ENCODE results near the gene CRAT.

Gene CRAT

GRCh38 chr9:129094387-129095169 is 16.0 kb downstream of the CRAT start:
- TF ChIP-seq, protein P1, sequence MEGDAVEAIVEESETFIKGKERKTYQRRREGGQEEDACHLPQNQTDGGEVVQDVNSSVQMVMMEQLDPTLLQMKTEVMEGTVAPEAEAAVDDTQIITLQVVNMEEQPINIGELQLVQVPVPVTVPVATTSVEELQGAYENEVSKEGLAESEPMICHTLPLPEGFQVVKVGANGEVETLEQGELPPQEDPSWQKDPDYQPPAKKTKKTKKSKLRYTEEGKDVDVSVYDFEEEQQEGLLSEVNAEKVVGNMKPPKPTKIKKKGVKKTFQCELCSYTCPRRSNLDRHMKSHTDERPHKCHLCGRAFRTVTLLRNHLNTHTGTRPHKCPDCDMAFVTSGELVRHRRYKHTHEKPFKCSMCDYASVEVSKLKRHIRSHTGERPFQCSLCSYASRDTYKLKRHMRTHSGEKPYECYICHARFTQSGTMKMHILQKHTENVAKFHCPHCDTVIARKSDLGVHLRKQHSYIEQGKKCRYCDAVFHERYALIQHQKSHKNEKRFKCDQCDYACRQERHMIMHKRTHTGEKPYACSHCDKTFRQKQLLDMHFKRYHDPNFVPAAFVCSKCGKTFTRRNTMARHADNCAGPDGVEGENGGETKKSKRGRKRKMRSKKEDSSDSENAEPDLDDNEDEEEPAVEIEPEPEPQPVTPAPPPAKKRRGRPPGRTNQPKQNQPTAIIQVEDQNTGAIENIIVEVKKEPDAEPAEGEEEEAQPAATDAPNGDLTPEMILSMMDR (IDR thresholded peaks at IDR 0.05; ENCODE audit: low read depth, low read length) = no peak
- no peak overlapping the region for H3K4me3 ChIP-seq (ENCODE audit: low read depth, low read length)

- TF ChIP-seq, protein P1 (IDR thresholded peaks at IDR 0.05; ENCODE audit: low read depth, low read length) = no peak
- no peak overlapping the region for H3K4me3 ChIP-seq (ENCODE audit: low read depth, low read length)
These were observed 16.8 kb downstream of the CRAT start for GRCh38 chr9:129093602-129094386.

DNA sequence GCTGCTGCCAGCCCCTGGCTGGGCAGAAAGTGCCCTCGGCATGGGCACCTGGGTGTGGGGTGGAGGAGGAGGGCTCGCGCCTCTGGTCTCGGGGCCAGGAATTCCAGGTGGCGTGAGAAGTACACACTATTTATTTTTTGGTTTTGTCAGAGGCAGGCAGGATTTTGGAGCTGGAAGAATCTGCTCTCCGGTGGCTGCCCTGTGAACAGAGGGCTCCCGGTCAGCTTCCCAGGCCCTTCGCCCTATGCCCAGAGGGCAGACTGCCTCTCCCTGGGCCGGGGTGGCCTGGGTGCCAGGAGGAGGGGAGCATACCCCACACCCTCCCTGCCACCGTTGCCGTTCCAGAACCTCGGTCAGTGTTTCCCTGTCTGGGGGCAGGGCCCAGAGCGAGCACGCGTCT is 21.3 kb downstream of the CRAT start:
- H3K4me3 ChIP-seq (ENCODE audit: low read depth, low read length) = no peak overlapping the region
- TF ChIP-seq, protein P1 (IDR thresholded peaks at IDR 0.05; ENCODE audit: low read depth, low read length) = no peak

DNA sequence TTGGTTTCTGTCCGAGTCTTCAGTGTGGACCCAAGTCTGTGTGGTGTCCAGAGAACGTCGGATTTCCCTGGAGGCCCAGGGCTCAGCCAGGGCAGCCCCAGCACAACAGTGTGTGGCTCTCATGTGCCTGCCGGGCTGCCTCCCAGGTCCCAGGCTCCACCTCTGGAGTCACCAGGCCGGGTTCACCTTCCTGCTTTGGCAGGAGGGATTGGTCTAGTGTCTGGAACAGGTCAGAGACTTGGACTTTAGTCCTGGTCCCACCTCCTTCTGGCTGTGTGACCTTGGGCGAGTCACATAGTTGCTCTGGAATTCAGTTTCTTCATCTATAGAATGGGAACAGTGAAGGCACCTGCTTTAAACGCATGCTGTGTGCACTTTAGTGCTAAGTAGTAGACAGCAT is 26.5 kb downstream of the CRAT start:
- TF ChIP-seq, protein P1 (IDR thresholded peaks at IDR 0.05; ENCODE audit: low read depth, low read length) = no peak
- no peak overlapping the region for H3K4me3 ChIP-seq (ENCODE audit: low read depth, low read length)

DNA sequence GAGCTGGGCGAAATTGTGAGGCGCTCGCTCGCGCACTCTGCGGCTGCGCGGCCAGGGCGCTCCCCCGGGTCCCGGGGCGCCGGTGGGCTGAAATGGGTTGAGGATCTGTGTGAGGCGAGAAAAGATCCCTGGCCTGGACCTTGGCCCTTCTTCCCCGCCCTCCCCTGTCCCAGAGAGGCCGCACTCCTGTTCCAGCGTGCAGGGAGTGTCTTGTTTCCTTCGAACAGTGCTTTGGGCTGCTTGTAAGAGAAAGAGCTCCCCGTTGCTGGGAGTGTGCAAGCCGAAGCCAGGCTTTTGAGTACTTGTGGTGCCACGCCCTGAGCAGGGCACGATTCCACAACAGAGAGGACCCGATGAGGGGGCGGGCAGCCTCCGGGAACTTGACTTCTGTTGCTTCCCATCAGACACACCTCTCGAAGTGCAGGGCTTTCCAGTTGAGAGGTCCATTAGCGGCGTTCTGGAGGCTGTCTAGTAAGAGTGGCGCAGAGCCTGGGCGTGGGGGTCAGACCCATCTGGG is 29.1 kb downstream of the CRAT start:
- H3K4me3 ChIP-seq (ENCODE audit: low read depth, low read length) = peak overlapping the region; percentile 83
- TF ChIP-seq, protein P1 (IDR thresholded peaks at IDR 0.05; ENCODE audit: low read depth, low read length) = no peak

GRCh38 chr9:129080601-129081387 is 29.8 kb downstream of the CRAT start, which contains the start of gene DOLPP1:
TSS of gene DOLPP1 (plus strand) at chr9:129081111. CDS start at chr9:129081132, 21 bp downstream.
- TF ChIP-seq, protein P1 (IDR thresholded peaks at IDR 0.05; ENCODE audit: low read depth, low read length) = no peak
- peak within 1 kb of the TSS; percentile 83 for H3K4me3 ChIP-seq (ENCODE audit: low read depth, low read length)

Data from WI38 (cell line).